Neural progenitor cell (in vitro differentiated cells): ENCODE measurements around the gene AGFG1. TPM values are rescaled to one million over a fixed set of nuclear protein-coding genes. Genes with fewer than 3 reads are reported as not detected.

Experiments used
- DNase-seq: peaks from one replicate; pipeline ENCODE4 v3.0.0-alpha.2; 2016; ENCODE audit warnings: low spot score
- H2AFZ ChIP-seq: fragments of 200-600 bp; sonication (generic); replicated peaks from 2 replicates; pipeline ENCODE4 v1.6.1; 2016; ENCODE audit warnings: antibody characterized with exemption
- H3F3A ChIP-seq: fragments of 200-600 bp; sonication (generic); 2 replicates; pipeline ENCODE4 v1.6.1; 2016; ENCODE audit warnings: antibody characterized with exemption, low read depth
- H3K27ac ChIP-seq: fragments of 200-600 bp; sonication (generic); 2 replicates; pipeline ENCODE4 v1.5.1; 2016; ENCODE audit warnings: mild to moderate bottlenecking
- H3K27me3 ChIP-seq: fragments of 200-600 bp; sonication (generic); 2 replicates; pipeline ENCODE4 v1.6.1; 2016; ENCODE audit warnings: mild to moderate bottlenecking, moderate library complexity
- H3K36me3 ChIP-seq: fragments of 200-600 bp; sonication (generic); 2 replicates; pipeline ENCODE4 v1.5.1; 2016
- H3K4me1 ChIP-seq: fragments of 200-600 bp; sonication (generic); 2 replicates; pipeline ENCODE4 v1.6.1; 2016; ENCODE audit warnings: mixed run types
- H3K4me2 ChIP-seq: fragments of 200-600 bp; sonication (generic); 2 replicates; pipeline ENCODE4 v1.6.1; 2016
- H3K4me3 ChIP-seq: fragments of 200-600 bp; sonication (generic); 2 replicates; pipeline ENCODE4 v1.5.1; 2016
- H3K79me2 ChIP-seq: fragments of 200-600 bp; sonication (generic); 2 replicates; pipeline ENCODE4 v1.6.1; 2016; ENCODE audit warnings: low read depth
- H3K9ac ChIP-seq: fragments of 200-600 bp; sonication (generic); 2 replicates; pipeline ENCODE4 v1.6.1; 2016
- H3K9me3 ChIP-seq: fragments of 200-600 bp; sonication (generic); 2 replicates; pipeline ENCODE4 v1.5.1; 2016; ENCODE audit warnings: low read depth
- H4K20me1 ChIP-seq: fragments of 200-600 bp; sonication (generic); 2 replicates; pipeline ENCODE4 v1.6.1; 2016; ENCODE audit warnings: low read depth
- H3K27ac Mint-ChIP-seq: 3 replicates; pipeline ENCODE4 v1.8.0; 2021; ENCODE audit warnings: mixed read lengths
- H3K27me3 Mint-ChIP-seq: 2 replicates; pipeline ENCODE4 v1.8.0; 2022; ENCODE audit warnings: low read depth, mild to moderate bottlenecking, inconsistent platforms, moderate library complexity, mixed read lengths; ENCODE audit not compliant: insufficient read depth
- H3K36me3 Mint-ChIP-seq: 3 replicates; pipeline ENCODE4 v1.8.0; 2021; ENCODE audit warnings: mixed read lengths
- H3K4me1 Mint-ChIP-seq: 3 replicates; pipeline ENCODE4 v1.8.0; 2021; ENCODE audit warnings: mixed read lengths
- H3K4me3 Mint-ChIP-seq: 3 replicates; pipeline ENCODE4 v1.8.0; 2021; ENCODE audit warnings: mild to moderate bottlenecking, moderate library complexity, mixed read lengths
- H3K9me3 Mint-ChIP-seq: 3 replicates; pipeline ENCODE4 v1.8.0; 2020; ENCODE audit warnings: mixed read lengths
- CTCF ChIP-seq: fragments of 200-600 bp; sonication (generic); IDR thresholded peaks from 2 replicates; pipeline ENCODE4 v1.5.1; 2017; ENCODE audit warnings: antibody characterized with exemption, mild to moderate bottlenecking
- EZH2 ChIP-seq: fragments of 200-600 bp; sonication (generic); IDR thresholded peaks from 2 replicates; pipeline ENCODE4 v1.6.1; 2017; ENCODE audit warnings: antibody characterized with exemption, mild to moderate bottlenecking, moderate library complexity
- EZH2phosphoT487 ChIP-seq: fragments of 200-600 bp; sonication (generic); IDR thresholded peaks from 2 replicates; pipeline ENCODE4 v1.6.1; 2017; ENCODE audit warnings: antibody characterized with exemption
- total RNA-seq: library from RNA; depleted of rRNA; stranded (reverse); fragments of >200 nt; gene quantifications from 2 replicates; pipeline ENCODE4 v1.2.3, GENCODE V29; 2015; ENCODE audit warnings: low replicate concordance

AGFG1 gene
- total RNA-seq, 1 donor from 2014 or later = 84.8 TPM

GRCh38 chr2:227456102-227456501, 15.9 kb upstream of the AGFG1 start:
- TF ChIP-seq EZH2phosphoT487 = no peak
- H3K9me3 Mint-ChIP-seq = no peaks in the 10 kb centered on the region
- Histone ChIP-seq H3K27me3 (no peaks in the 10 kb centered on the region), H3K9ac (no peak overlapping the region), H3K79me2 (no peaks in the 10 kb centered on the region), H3K4me3 (no peak overlapping the region), H3K4me1 (peaks cover 4% of the 10 kb centered on the region), H3K36me3 (no peaks in the 10 kb centered on the region), H2AFZ (no peak overlapping the region), H3K9me3 (no peaks in the 10 kb centered on the region), H3K27ac (no peak overlapping the region), H3K4me2 (no peak overlapping the region), H3F3A (no peaks in the 10 kb centered on the region), H4K20me1 (no peaks in the 10 kb centered on the region)
- H3K27me3 Mint-ChIP-seq = peaks cover 4% of the 10 kb centered on the region
- no peak for DNase-seq
- no peaks in the 10 kb centered on the region for H3K4me1 Mint-ChIP-seq
- H3K27ac Mint-ChIP-seq = no peak overlapping the region
- no peak overlapping the region for H3K4me3 Mint-ChIP-seq
- no peaks in the 10 kb centered on the region for H3K36me3 Mint-ChIP-seq

GRCh38 chr2:227456772-227457171, 15.2 kb upstream of the AGFG1 start:
- Mint-ChIP-seq H3K27ac (no peak overlapping the region), H3K4me3 (no peak overlapping the region), H3K4me1 (no peaks in the 10 kb centered on the region), H3K27me3 (peaks cover 4% of the 10 kb centered on the region), H3K9me3 (no peaks in the 10 kb centered on the region), H3K36me3 (no peaks in the 10 kb centered on the region)
- no peak overlapping the region for H3K4me3 ChIP-seq
- no peaks in the 10 kb centered on the region for H3K27me3 ChIP-seq
- H4K20me1 ChIP-seq = no peaks in the 10 kb centered on the region
- H3K27ac ChIP-seq = no peak overlapping the region
- H3K9me3 ChIP-seq = no peaks in the 10 kb centered on the region
- no peak overlapping the region for H3K4me2 ChIP-seq
- H3K79me2 ChIP-seq = no peaks in the 10 kb centered on the region
- peak overlapping the region; percentile 34 for H2AFZ ChIP-seq
- peaks cover 4% of the 10 kb centered on the region for H3K4me1 ChIP-seq
- no peaks in the 10 kb centered on the region for H3F3A ChIP-seq
- no peak overlapping the region for H3K9ac ChIP-seq
- no peaks in the 10 kb centered on the region for H3K36me3 ChIP-seq
- TF ChIP-seq EZH2phosphoT487 (no peak), EZH2 (no peak), CTCF (no peak)
- DNase-seq = no peak

- H3K4me3 Mint-ChIP-seq = no peak overlapping the region
- Histone ChIP-seq H2AFZ (no peak overlapping the region), H3K9ac (no peak overlapping the region)
These were observed 11.9 kb upstream of the AGFG1 start for GRCh38 chr2:227460070-227460485.

More at GRCh38 chr2:227460070-227460485, 11.9 kb upstream of the AGFG1 start:
- no peaks in the 10 kb centered on the region for H3K79me2 ChIP-seq
- H3K4me3 ChIP-seq = no peak overlapping the region
- no peak for DNase-seq
- TF ChIP-seq CTCF = no peak
- no peak for TF ChIP-seq EZH2
- TF ChIP-seq EZH2phosphoT487 = no peak
- no peaks in the 10 kb centered on the region for H3K9me3 ChIP-seq
- Mint-ChIP-seq H3K27me3 (peaks cover 2% of the 10 kb centered on the region), H3K27ac (no peak overlapping the region), H3K4me1 (peaks cover 6% of the 10 kb centered on the region), H3K9me3 (no peaks in the 10 kb centered on the region), H3K36me3 (no peaks in the 10 kb centered on the region)
- no peaks in the 10 kb centered on the region for H4K20me1 ChIP-seq
- no peak overlapping the region for H3K4me2 ChIP-seq
- H3K27ac ChIP-seq = no peak overlapping the region
- H3K36me3 ChIP-seq = no peaks in the 10 kb centered on the region
- H3K4me1 ChIP-seq = peaks cover 13% of the 10 kb centered on the region
- H3F3A ChIP-seq = peaks cover 11% of the 10 kb centered on the region
- H3K27me3 ChIP-seq = no peaks in the 10 kb centered on the region
